Osteoblast (primary cell): Measurements from ENCODE around the gene APCDD1. TPM values are rescaled to one million over a fixed set of nuclear protein-coding genes. Genes with fewer than 3 reads are reported as not detected.

ENCODE experiments used
- total RNA-seq: library from RNA; depleted of rRNA; stranded (reverse); fragments of >200 nt; gene quantifications from 2 replicates; pipeline ENCODE4 v1.2.3, GENCODE V29; 2012

The APCDD1 gene
- total RNA-seq, 1 donor: 3.3 TPM

Other genes starting within 250 kb of the APCDD1 start
- 43.9 and 47.4 TPM in 2 replicates for gene NAPG, start 71.4 kb downstream of the APCDD1 start, total RNA-seq